IMR-90 (cell line): Measurements from ENCODE around the gene LONP2. TPM values are rescaled to one million over a fixed set of nuclear protein-coding genes. Genes with fewer than 3 reads are reported as not detected.

Experiments used
- ATAC-seq: fragments of 200-7000 bp; cut with Tn5 transposase; 2 replicates; pipeline ENCODE4 v1.9.1; 2020; ENCODE audit warnings: low read depth, mild to moderate bottlenecking, moderate library complexity
- BruUV-seq: library from RNA; stranded (reverse); fragments of 400-500 nt; replicated peaks from 2 replicates; lab custom pipeline; 2021; lab: Mats Ljungman, UMichigan
- CTCF ChIA-PET: fragments of 300-600 bp; formaldehyde crosslinking; extraction: SDS; loops from one replicate; lab custom pipeline; 2021; ENCODE audit warnings: antibody characterized with exemption; lab: Yijun Ruan, JAX
- POLR2A ChIA-PET: fragments of 300-600 bp; sonication (Branson Sonifier 250); formaldehyde crosslinking; loops from one replicate; lab custom pipeline; 2022; ENCODE audit warnings: antibody characterized with exemption; ENCODE audit not compliant: unreplicated experiment; lab: Charles Lee
- DNase-seq: peaks from one replicate; pipeline ENCODE4 v3.0.0; 2013
- H2AFZ ChIP-seq: replicated peaks from 2 replicates; pipeline ENCODE3; 2013; ENCODE audit warnings: low read length, mild to moderate bottlenecking; ENCODE audit not compliant: poor library complexity
- H2AK5ac ChIP-seq: 2 replicates; pipeline ENCODE4 v1.6.1; 2013; ENCODE audit warnings: low read depth, low read length, inconsistent platforms
- H2AK9ac ChIP-seq: replicated peaks from 2 replicates; pipeline ENCODE3; 2013; ENCODE audit warnings: mild to moderate bottlenecking, low read depth, low read length, moderate library complexity; ENCODE audit not compliant: poor library complexity
- H2BK120ac ChIP-seq: 2 replicates; pipeline ENCODE4 v1.6.1; 2013; ENCODE audit warnings: low read depth, low read length, inconsistent platforms
- H2BK15ac ChIP-seq: 3 replicates; pipeline ENCODE4 v1.6.1; 2013; ENCODE audit warnings: low read depth, low read length, inconsistent platforms
- H2BK20ac ChIP-seq: 2 replicates; pipeline ENCODE4 v1.6.1; 2013; ENCODE audit warnings: low read depth, mild to moderate bottlenecking, inconsistent platforms, low read length, moderate library complexity
- H2BK5ac ChIP-seq: 2 replicates; pipeline ENCODE4 v1.6.1; 2013; ENCODE audit warnings: mild to moderate bottlenecking, low read depth, low read length, inconsistent platforms; ENCODE audit not compliant: poor library complexity, severe bottlenecking
- H3K14ac ChIP-seq: replicated peaks from 2 replicates; pipeline ENCODE4 v1.6.1; 2013; ENCODE audit warnings: low read depth, low read length, inconsistent platforms
- H3K18ac ChIP-seq: 2 replicates; pipeline ENCODE4 v1.6.1; 2013; ENCODE audit warnings: low read depth, low read length, control low read depth
- H3K23ac ChIP-seq: 2 replicates; pipeline ENCODE4 v1.6.1; 2013; ENCODE audit warnings: low read depth, low read length, inconsistent platforms
- H3K27ac ChIP-seq: 2 replicates; pipeline ENCODE4 v1.5.1; 2013; ENCODE audit warnings: mild to moderate bottlenecking, control low read depth, low read length; ENCODE audit not compliant: insufficient read depth
- H3K27me3 ChIP-seq: 2 replicates; pipeline ENCODE4 v1.6.1; 2013; ENCODE audit warnings: low read length; ENCODE audit not compliant: control insufficient read depth, insufficient read depth
- H3K36me3 ChIP-seq: 2 replicates; pipeline ENCODE4 v1.6.1; 2013; ENCODE audit warnings: low read length, mixed read lengths; ENCODE audit not compliant: control insufficient read depth, insufficient read depth
- H3K4ac ChIP-seq: 2 replicates; pipeline ENCODE4 v1.6.1; 2013; ENCODE audit warnings: low read depth, low read length, inconsistent platforms
- H3K4me1 ChIP-seq: 2 replicates; pipeline ENCODE4 v1.6.1; 2013; ENCODE audit warnings: low read length, mixed read lengths; ENCODE audit not compliant: control insufficient read depth, insufficient read depth
- H3K4me2 ChIP-seq: 2 replicates; pipeline ENCODE4 v1.6.1; 2013; ENCODE audit warnings: low read depth, mild to moderate bottlenecking, control low read depth, low read length, moderate library complexity
- H3K4me3 ChIP-seq: 2 replicates; pipeline ENCODE4 v1.5.1; 2013; ENCODE audit warnings: low read depth, mild to moderate bottlenecking, control low read depth, low read length, moderate library complexity; ENCODE audit not compliant: insufficient read depth
- H3K56ac ChIP-seq: 2 replicates; pipeline ENCODE4 v1.6.1; 2013; ENCODE audit warnings: low read length, inconsistent platforms; ENCODE audit not compliant: insufficient read depth; ENCODE audit errors: extremely low read depth
- H3K79me1 ChIP-seq, 2 experiments: 2 replicates each; pipeline ENCODE4 v1.6.1; 2013; ENCODE audit warnings: low read length in 2 of 2, inconsistent platforms in 1 of 2, low read depth in 1 of 2
- H3K9ac ChIP-seq: 2 replicates; pipeline ENCODE4 v1.6.1; 2013; ENCODE audit warnings: low read depth, low read length, control low read depth
- H3K9me1 ChIP-seq: 2 replicates; pipeline ENCODE4 v1.6.1; 2013; ENCODE audit warnings: low read length, inconsistent platforms; ENCODE audit not compliant: insufficient read depth
- H3K9me3 ChIP-seq: 2 replicates; pipeline ENCODE4 v1.6.1; 2013; ENCODE audit warnings: low read length; ENCODE audit not compliant: control insufficient read depth, insufficient read depth
- H4K20me1 ChIP-seq: 2 replicates; pipeline ENCODE4 v1.6.1; 2013; ENCODE audit warnings: low read length, inconsistent platforms; ENCODE audit not compliant: insufficient read depth
- H4K5ac ChIP-seq: 2 replicates; pipeline ENCODE4 v1.6.1; 2013; ENCODE audit warnings: mild to moderate bottlenecking, low read depth, low read length, control low read depth
- H4K8ac ChIP-seq, 2 experiments: 2 replicates each; pipeline ENCODE4 v1.6.1; 2013; ENCODE audit warnings: low read depth in 2 of 2, low read length in 2 of 2, control low read depth in 1 of 2, inconsistent platforms in 1 of 2
- H4K91ac ChIP-seq: 2 replicates; pipeline ENCODE4 v1.6.1; 2013; ENCODE audit warnings: low read depth, low read length, inconsistent platforms; ENCODE audit not compliant: insufficient read depth
- RFX5 ChIP-seq: IDR thresholded peaks from 2 replicates; pipeline ENCODE4 v1.8.0; 2012; ENCODE audit warnings: low read depth, mild to moderate bottlenecking, low read length, moderate library complexity
- WGBS, 2 experiments: methylation state at CpG; one replicate each; pipeline versions ENCODE4 v1.1.5 to v1.1.7; 2013; ENCODE audit warnings: missing lambda C conversion rate in 2 of 2; ENCODE audit not compliant: insufficient read length in 1 of 2; ENCODE audit errors: extremely low coverage in 2 of 2; 5-methylcytosine and 5-hydroxymethylcytosine counted together
- dilution Hi-C: fragments of 300-500 bp; cut with HindIII; formaldehyde crosslinking; loops from one replicate; pipeline ENCODE4 v1.14.3; 2018; ENCODE audit warnings: low sequenced_read_pairs; ENCODE audit not compliant: unreplicated experiment
- in situ Hi-C: fragments of 300-500 bp; cut with MboI; formaldehyde crosslinking; loops from 3 replicates; pipeline ENCODE4 v1.14.3; 2019; ENCODE audit warnings: low sequenced_read_pairs, inconsistent platforms, mixed read lengths
- intact Hi-C: fragments of 100-400 bp; cut with micrococcal nuclease; formaldehyde crosslinking; loops from 2 replicates; pipeline ENCODE4 v1.10.0; 2022
- polyA plus RNA-seq, 3 experiments: library from polyadenylated mRNA; depleted of rRNA; stranded (reverse); fragments of >200 nt; gene quantifications; 2 replicates each; pipeline ENCODE4 v1.2.3, GENCODE V29; 2012; ENCODE audit warnings: low replicate concordance in 1 of 3
- total RNA-seq: library from RNA; depleted of rRNA; stranded (reverse); fragments of >200 nt; gene quantifications from 2 replicates; pipeline ENCODE4 v1.2.3, GENCODE V29; 2012

LONP2 gene
- total and polyA plus RNA-seq, 2 of the 4 experiments (the other 2 are of a cell fraction): 31.5 to 90.9 TPM

GRCh38 chr16:48215738-48216137 lies 28.4 kb upstream of the LONP2 start:
- in situ Hi-C loops: no loop called here
- CTCF ChIA-PET: interaction anchor here (0.6 kb wide), 1 partner anchor 9 kb away, joined by 3 read pairs; no protein-coding TSS in a partner anchor
- POLR2A ChIA-PET: no interaction called here

More at GRCh38 chr16:48215738-48216137, 28.4 kb upstream of the LONP2 start:
- Histone ChIP-seq H3K56ac (no peak overlapping the region), H3K4me2 (no peak overlapping the region), H2BK120ac (no peak overlapping the region), H3K9me3 (no peaks in the 10 kb centered on the region), H3K4me3 (no peak overlapping the region), H2BK20ac (no peak overlapping the region), H4K20me1 (no peaks in the 10 kb centered on the region), H2AK9ac (no peak overlapping the region), H4K91ac (no peak overlapping the region), H2AK5ac (no peak overlapping the region), H3K23ac (no peak overlapping the region), H3K36me3 (no peaks in the 10 kb centered on the region), H3K79me1 (no peaks in the 10 kb centered on the region), H2BK5ac (no peak overlapping the region), H3K9ac (no peak overlapping the region), H3K18ac (no peak overlapping the region), H2BK15ac (no peak overlapping the region), H3K27ac (no peak overlapping the region), H3K4me1 (no peaks in the 10 kb centered on the region), H4K5ac (no peak overlapping the region), H3K14ac (no peak overlapping the region), H3K9me1 (no peaks in the 10 kb centered on the region), H3K27me3 (peaks cover 28% of the 10 kb centered on the region), H3K4ac (no peak overlapping the region), H2AFZ (no peak overlapping the region), H4K8ac (no peak overlapping the region)
- intact Hi-C loops: no loop called here
- WGBS, 2 experiments: no CpG with 5 or more reads among the region's 6 CpGs
- BruUV-seq: no TSS peak
- ATAC-seq: no peak
- dilution Hi-C loops: no loop called here
- DNase-seq: no peak
- no peak for TF ChIP-seq RFX5
